Tibial artery (tissue), 4 donors: Measurements from ENCODE around the gene SCMH1.
A peak's percentile ranks its signal among the peaks of the same experiment; 100 is the strongest.

ENCODE experiments used
- DNase-seq, 2 donors: peaks; one replicate each; pipeline ENCODE4 v3.0.0-alpha.2; 2019
- H3K27ac ChIP-seq, 2 donors: fragments of 200-600 bp; sonication (generic) in 1 of 2; 1 replicate in 1 of 2; 2 replicates in 1 of 2; pipeline ENCODE4 v1.5.1; 2018 to 2019; ENCODE audit warnings: mild to moderate bottlenecking in 1 of 2
- H3K27me3 ChIP-seq, 2 donors: fragments of 200-600 bp; sonication (generic) in 1 of 2; one replicate each; pipeline versions ENCODE4 v1.5.1 to v1.6.0; 2016 to 2019
- H3K36me3 ChIP-seq, 3 donors: fragments of 200-600 bp; sonication (generic) in 2 of 3; one replicate each; pipeline ENCODE4 v1.5.1; 2016 to 2019; ENCODE audit warnings: mild to moderate bottlenecking in 2 of 3
- H3K4me1 ChIP-seq, 4 donors: fragments of 200-600 bp; sonication (generic) in 2 of 4; 1 replicate in 3 of 4; 2 replicates in 1 of 4; pipeline ENCODE4 v1.5.1; 2016 to 2019
- H3K4me3 ChIP-seq, 2 donors: fragments of 200-600 bp; sonication (generic) in 1 of 2; 1 replicate in 1 of 2; 2 replicates in 1 of 2; pipeline ENCODE4 v1.5.1; 2018 to 2019; ENCODE audit warnings: mild to moderate bottlenecking in 2 of 2
- H3K9me3 ChIP-seq, 3 donors: fragments of 200-600 bp; sonication (generic) in 1 of 3; one replicate each; pipeline ENCODE4 v1.5.1; 2016 to 2019
- intact Hi-C: fragments of 100-400 bp; cut with DNase I; formaldehyde crosslinking; loops from one replicate; pipeline ENCODE4 v1.15.0; 2023; ENCODE audit warnings: low total_unique reads
- TF ChIP-seq, protein P1 (sequence below), 2 experiments: fragments of 200-600 bp in 1 of 2; fragments of 450-650 bp in 1 of 2; IDR thresholded peaks; one replicate each; pipeline ENCODE4 v1.5.1; 2017 to 2019; ENCODE audit warnings: antibody characterized with exemption in 2 of 2, mild to moderate bottlenecking in 1 of 2, moderate library complexity in 1 of 2

The SCMH1 gene

DNA sequence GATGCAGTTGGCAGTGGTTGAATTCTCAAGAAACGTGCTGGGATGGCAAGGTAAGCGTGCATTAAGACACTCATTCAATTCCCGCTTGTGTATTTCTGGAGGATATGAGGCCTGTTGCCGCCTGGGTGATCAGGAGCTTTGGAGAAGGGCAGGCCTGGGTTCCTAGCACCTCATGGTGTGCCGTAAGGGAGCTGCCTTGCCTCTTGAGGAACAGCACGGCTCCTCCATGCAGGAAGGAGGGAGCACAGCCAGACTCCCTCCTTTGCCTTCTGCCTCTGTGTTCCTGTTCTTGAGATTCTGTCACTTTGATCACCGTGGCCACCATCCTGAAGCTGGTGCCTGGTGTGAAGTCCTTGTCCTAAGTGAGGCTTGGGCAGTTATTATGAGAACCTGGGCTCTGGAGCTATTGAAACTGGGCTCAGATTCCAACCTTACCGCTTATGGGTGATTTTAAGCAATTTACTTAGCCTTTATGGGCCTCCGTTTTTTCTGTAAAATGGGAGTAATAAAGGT, 238.9 kb downstream of the SCMH1 start:
- Histone ChIP-seq H3K36me3 (peaks cover 80 to 100% (median 99%) of the 10 kb centered on the region in 3 donors), H3K9me3 (no peaks in the 10 kb centered on the region), H3K27me3 (no peaks in the 10 kb centered on the region), H3K27ac (peak overlapping the region; percentile 29 to 39), H3K4me3 (no peak overlapping the region), H3K4me1 (peaks cover 0 to 17% (median 13%) of the 10 kb centered on the region in 4 donors)
- TF ChIP-seq, protein P1, sequence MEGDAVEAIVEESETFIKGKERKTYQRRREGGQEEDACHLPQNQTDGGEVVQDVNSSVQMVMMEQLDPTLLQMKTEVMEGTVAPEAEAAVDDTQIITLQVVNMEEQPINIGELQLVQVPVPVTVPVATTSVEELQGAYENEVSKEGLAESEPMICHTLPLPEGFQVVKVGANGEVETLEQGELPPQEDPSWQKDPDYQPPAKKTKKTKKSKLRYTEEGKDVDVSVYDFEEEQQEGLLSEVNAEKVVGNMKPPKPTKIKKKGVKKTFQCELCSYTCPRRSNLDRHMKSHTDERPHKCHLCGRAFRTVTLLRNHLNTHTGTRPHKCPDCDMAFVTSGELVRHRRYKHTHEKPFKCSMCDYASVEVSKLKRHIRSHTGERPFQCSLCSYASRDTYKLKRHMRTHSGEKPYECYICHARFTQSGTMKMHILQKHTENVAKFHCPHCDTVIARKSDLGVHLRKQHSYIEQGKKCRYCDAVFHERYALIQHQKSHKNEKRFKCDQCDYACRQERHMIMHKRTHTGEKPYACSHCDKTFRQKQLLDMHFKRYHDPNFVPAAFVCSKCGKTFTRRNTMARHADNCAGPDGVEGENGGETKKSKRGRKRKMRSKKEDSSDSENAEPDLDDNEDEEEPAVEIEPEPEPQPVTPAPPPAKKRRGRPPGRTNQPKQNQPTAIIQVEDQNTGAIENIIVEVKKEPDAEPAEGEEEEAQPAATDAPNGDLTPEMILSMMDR (IDR thresholded peaks at IDR 0.05), result no peak
- intact Hi-C loops, result no loop called here
- DNase-seq, result no peak

DNA sequence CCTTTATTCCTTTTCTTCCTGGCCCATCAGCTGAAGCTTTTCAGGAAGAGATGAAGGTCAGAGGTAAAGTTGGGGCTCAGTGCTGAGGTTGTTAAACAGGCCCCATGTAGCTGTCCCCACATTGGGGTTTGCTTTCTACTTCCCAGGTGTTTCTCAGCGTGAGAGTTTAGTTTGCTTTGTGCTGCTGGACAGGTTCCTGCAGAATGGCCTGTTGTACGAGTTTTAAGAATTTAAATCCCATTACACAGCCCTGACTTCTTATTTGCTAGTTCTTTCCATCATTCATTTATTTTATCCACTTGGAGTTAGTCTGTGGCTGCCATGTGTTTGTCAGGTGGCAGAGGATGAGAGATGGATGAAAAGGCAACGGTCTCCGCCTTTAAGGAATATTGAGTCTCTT, 243.4 kb downstream of the SCMH1 start:
- Histone ChIP-seq H3K4me1 (peaks cover 0 to 12% (median 8%) of the 10 kb centered on the region in 4 donors), H3K27ac (no peak overlapping the region), H3K36me3 (peaks cover 82 to 88% (median 83%) of the 10 kb centered on the region in 3 donors), H3K9me3 (no peaks in the 10 kb centered on the region), H3K4me3 (no peak overlapping the region), H3K27me3 (no peaks in the 10 kb centered on the region)
- intact Hi-C loops, result no loop called here
- TF ChIP-seq, protein P1 (IDR thresholded peaks at IDR 0.05), result no peak
- DNase-seq, result no peak

DNA sequence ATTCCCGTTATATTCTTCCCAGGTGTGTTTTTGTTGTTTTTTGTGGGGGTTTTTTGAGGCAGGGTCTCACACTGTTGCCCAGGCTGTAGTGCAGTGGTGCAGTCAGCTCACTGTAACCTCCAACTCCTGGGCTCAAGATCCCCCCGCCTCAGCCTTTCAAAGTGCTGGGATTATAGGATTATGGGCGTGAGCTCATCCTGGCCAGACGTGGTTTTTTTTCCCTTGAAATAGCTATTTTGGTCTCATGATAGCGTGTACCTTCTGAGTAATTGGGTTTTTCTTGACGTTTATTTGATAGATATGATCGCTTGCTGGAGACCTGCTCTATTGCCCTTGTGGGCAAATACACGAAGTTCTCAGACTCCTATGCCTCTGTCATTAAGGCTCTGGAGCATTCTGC, 245.0 kb downstream of the SCMH1 start:
- Histone ChIP-seq H3K9me3 (no peaks in the 10 kb centered on the region), H3K36me3 (peaks cover 81 to 91% (median 87%) of the 10 kb centered on the region in 3 donors), H3K4me3 (no peak overlapping the region), H3K27me3 (no peaks in the 10 kb centered on the region), H3K4me1 (peaks cover 0 to 7% (median 0%) of the 10 kb centered on the region in 4 donors), H3K27ac (no peak overlapping the region)
- TF ChIP-seq, protein P1 (IDR thresholded peaks at IDR 0.05), result no peak
- no peak for DNase-seq
- intact Hi-C loops, result no loop called here

DNA sequence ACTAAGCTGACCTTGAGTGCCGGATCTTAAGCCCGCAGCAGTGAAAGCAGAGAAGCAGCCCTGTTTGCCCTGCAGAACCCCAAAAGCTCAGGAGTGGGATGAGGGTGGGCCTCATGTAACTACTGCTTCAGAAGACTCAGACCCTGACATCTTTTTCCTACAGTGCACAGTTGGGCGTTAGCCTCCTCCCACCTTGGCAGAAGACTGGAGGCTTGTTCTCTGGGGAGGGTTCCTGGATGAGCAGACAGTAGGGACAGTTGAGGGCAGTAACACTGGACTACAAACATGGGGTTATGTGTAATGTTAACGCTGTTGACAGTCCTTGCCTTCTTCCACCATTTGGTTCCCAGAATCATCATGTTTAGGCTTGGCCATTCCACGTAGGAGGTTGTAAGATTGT, 253.0 kb downstream of the SCMH1 start:
- no peak overlapping the region for H3K4me3 ChIP-seq
- DNase-seq, result no peak
- no peaks in the 10 kb centered on the region for H3K9me3 ChIP-seq
- TF ChIP-seq, protein P1 (IDR thresholded peaks at IDR 0.05), result no peak
- H3K36me3 ChIP-seq, result peaks cover 74 to 87% (median 75%) of the 10 kb centered on the region in 3 donors
- no peaks in the 10 kb centered on the region for H3K27me3 ChIP-seq
- H3K4me1 ChIP-seq, result peaks cover 0 to 46% (median 24%) of the 10 kb centered on the region in 4 donors
- intact Hi-C loops, result no loop called here
- no peak overlapping the region for H3K27ac ChIP-seq

DNA sequence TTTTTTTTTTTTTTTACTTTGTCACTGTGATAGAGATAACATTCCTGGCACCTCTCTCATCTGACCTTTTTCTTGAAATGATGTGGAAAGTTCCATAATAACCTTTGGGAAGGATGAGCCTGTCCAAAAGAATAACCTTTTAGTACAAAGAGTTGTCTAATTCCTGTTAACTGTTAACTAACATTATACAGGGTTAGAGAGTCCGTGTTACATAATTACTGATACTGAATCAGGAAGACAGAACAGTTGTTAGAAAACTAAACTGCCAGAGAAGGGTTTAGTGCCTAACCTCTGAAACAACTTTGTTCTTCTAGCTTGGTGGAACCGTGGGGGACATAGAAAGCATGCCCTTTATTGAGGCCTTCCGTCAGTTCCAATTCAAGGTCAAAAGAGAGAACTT, 253.8 kb downstream of the SCMH1 start:
- Histone ChIP-seq H3K27ac (peak overlapping the region; percentile 6 to 91), H3K9me3 (no peaks in the 10 kb centered on the region), H3K4me3 (no peak overlapping the region), H3K27me3 (no peaks in the 10 kb centered on the region), H3K4me1 (peaks cover 0 to 51% (median 29%) of the 10 kb centered on the region in 4 donors), H3K36me3 (peaks cover 68 to 84% (median 69%) of the 10 kb centered on the region in 3 donors)
- intact Hi-C loops, result no loop called here
- TF ChIP-seq, protein P1 (IDR thresholded peaks at IDR 0.05), result no peak
- DNase-seq, result no peak
